Measurements from ENCODE around the gene BABAM2. TPM values are rescaled to one million over a fixed set of nuclear protein-coding genes. Genes with fewer than 3 reads are reported as not detected.

BABAM2 gene
- total and polyA plus RNA-seq, 4 donors: 9.9 to 17.0 (median 13.9) TPM

- H3K27ac ChIP-seq (ENCODE audit: low read depth in 1 of 2, low read length in 2 of 2): no peak overlapping the region
Observed at GRCh38 chr2:28047681-28048080, 157.2 kb downstream of the BABAM2 start.

More at GRCh38 chr2:28047681-28048080, 157.2 kb downstream of the BABAM2 start:
- no peaks in the 10 kb centered on the region for H3K4me1 ChIP-seq (ENCODE audit: control insufficient read depth in 4 of 4, insufficient read depth in 4 of 4, low read length in 3 of 4)
- TF ChIP-seq TAF1 (conservative IDR thresholded peaks at IDR 0.05) (no peak), SP1 (IDR thresholded peaks at IDR 0.05) (no peak), GABPA (IDR thresholded peaks at IDR 0.05 in 1 of 2, conservative IDR thresholded peaks at IDR 0.05 in 1 of 2) (no peak), FOXA2 (IDR thresholded peaks at IDR 0.05) (no peak), MAX (IDR thresholded peaks at IDR 0.05) (no peak), RXRA (IDR thresholded peaks at IDR 0.05) (no peak), RAD21 (IDR thresholded peaks at IDR 0.05) (no peak), ATF3 (IDR thresholded peaks at IDR 0.05) (no peak), YY1 (IDR thresholded peaks at IDR 0.05) (no peak), JUND (IDR thresholded peaks at IDR 0.05) (no peak), FOXA1 (IDR thresholded peaks at IDR 0.05) (no peak), HNF4G (IDR thresholded peaks at IDR 0.05) (no peak), NR2F2 (IDR thresholded peaks at IDR 0.05) (no peak), HNF4A (conservative IDR thresholded peaks at IDR 0.05) (no peak), EGR1 (IDR thresholded peaks at IDR 0.05; ENCODE audit: low read depth in 2 of 2) (no peak)
- TF ChIP-seq, protein P1, sequence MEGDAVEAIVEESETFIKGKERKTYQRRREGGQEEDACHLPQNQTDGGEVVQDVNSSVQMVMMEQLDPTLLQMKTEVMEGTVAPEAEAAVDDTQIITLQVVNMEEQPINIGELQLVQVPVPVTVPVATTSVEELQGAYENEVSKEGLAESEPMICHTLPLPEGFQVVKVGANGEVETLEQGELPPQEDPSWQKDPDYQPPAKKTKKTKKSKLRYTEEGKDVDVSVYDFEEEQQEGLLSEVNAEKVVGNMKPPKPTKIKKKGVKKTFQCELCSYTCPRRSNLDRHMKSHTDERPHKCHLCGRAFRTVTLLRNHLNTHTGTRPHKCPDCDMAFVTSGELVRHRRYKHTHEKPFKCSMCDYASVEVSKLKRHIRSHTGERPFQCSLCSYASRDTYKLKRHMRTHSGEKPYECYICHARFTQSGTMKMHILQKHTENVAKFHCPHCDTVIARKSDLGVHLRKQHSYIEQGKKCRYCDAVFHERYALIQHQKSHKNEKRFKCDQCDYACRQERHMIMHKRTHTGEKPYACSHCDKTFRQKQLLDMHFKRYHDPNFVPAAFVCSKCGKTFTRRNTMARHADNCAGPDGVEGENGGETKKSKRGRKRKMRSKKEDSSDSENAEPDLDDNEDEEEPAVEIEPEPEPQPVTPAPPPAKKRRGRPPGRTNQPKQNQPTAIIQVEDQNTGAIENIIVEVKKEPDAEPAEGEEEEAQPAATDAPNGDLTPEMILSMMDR (IDR thresholded peaks at IDR 0.05; ENCODE audit: low read depth, low read length, missing input control): no peak
- TF ChIP-seq, protein P2, sequence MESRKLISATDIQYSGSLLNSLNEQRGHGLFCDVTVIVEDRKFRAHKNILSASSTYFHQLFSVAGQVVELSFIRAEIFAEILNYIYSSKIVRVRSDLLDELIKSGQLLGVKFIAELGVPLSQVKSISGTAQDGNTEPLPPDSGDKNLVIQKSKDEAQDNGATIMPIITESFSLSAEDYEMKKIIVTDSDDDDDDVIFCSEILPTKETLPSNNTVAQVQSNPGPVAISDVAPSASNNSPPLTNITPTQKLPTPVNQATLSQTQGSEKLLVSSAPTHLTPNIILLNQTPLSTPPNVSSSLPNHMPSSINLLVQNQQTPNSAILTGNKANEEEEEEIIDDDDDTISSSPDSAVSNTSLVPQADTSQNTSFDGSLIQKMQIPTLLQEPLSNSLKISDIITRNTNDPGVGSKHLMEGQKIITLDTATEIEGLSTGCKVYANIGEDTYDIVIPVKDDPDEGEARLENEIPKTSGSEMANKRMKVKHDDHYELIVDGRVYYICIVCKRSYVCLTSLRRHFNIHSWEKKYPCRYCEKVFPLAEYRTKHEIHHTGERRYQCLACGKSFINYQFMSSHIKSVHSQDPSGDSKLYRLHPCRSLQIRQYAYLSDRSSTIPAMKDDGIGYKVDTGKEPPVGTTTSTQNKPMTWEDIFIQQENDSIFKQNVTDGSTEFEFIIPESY (IDR thresholded peaks at IDR 0.05): no peak
- TF ChIP-seq, protein P3, sequence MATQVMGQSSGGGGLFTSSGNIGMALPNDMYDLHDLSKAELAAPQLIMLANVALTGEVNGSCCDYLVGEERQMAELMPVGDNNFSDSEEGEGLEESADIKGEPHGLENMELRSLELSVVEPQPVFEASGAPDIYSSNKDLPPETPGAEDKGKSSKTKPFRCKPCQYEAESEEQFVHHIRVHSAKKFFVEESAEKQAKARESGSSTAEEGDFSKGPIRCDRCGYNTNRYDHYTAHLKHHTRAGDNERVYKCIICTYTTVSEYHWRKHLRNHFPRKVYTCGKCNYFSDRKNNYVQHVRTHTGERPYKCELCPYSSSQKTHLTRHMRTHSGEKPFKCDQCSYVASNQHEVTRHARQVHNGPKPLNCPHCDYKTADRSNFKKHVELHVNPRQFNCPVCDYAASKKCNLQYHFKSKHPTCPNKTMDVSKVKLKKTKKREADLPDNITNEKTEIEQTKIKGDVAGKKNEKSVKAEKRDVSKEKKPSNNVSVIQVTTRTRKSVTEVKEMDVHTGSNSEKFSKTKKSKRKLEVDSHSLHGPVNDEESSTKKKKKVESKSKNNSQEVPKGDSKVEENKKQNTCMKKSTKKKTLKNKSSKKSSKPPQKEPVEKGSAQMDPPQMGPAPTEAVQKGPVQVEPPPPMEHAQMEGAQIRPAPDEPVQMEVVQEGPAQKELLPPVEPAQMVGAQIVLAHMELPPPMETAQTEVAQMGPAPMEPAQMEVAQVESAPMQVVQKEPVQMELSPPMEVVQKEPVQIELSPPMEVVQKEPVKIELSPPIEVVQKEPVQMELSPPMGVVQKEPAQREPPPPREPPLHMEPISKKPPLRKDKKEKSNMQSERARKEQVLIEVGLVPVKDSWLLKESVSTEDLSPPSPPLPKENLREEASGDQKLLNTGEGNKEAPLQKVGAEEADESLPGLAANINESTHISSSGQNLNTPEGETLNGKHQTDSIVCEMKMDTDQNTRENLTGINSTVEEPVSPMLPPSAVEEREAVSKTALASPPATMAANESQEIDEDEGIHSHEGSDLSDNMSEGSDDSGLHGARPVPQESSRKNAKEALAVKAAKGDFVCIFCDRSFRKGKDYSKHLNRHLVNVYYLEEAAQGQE (IDR thresholded peaks at IDR 0.05): no peak
- H3K27me3 ChIP-seq (ENCODE audit: control insufficient read depth in 4 of 4, insufficient read depth in 4 of 4, low read length in 3 of 4): no peaks in the 10 kb centered on the region
- no peak for DNase-seq (ENCODE audit: low spot score)
- H3K9ac ChIP-seq (ENCODE audit: low read depth in 1 of 2, low read length in 2 of 2): no peak overlapping the region
- H3K9me3 ChIP-seq (ENCODE audit: control insufficient read depth in 4 of 4, low read length in 3 of 4): no peaks in the 10 kb centered on the region
- no peak overlapping the region for H3K4me3 ChIP-seq (ENCODE audit: low read depth in 1 of 3, low read length in 3 of 3)
- H3K36me3 ChIP-seq (ENCODE audit: control insufficient read depth in 4 of 4, insufficient read depth in 3 of 4, low read depth in 1 of 4, low read length in 3 of 4): no peaks in the 10 kb centered on the region

Data from liver (tissue), 9 donors.